ENCODE measurements around the gene GSTT4.
"Not testable (repeated sequence)": the region's sequence is repeated elsewhere in the genome, so short reads cannot be mapped to it uniquely, and the experiment has no call there.

GSTT4 gene

GRCh38 chr22:23952794-23953405, 52.4 kb downstream of the GSTT4 start:
- DNase-seq (ENCODE audit: low spot score), result not testable (repeated sequence)

- not testable (repeated sequence) for DNase-seq (ENCODE audit: low spot score)
Measured at GRCh38 chr22:23951383-23951782, 53.9 kb downstream of the GSTT4 start.

GRCh38 chr22:23949764-23950163, 55.5 kb downstream of the GSTT4 start:
- DNase-seq (ENCODE audit: low spot score), result not testable (repeated sequence)

Measured in RKO (cell line).